ENCODE results near the gene SLC66A1.

Gene SLC66A1

GRCh38 chr1:19328486-19328885, 16.4 kb downstream of the SLC66A1 start:
- TF ChIP-seq CTCF (IDR thresholded peaks at IDR 0.05; ENCODE audit: borderline replicate concordance, insufficient read depth, low read depth, low read length), result no peak
- H3K4me3 ChIP-seq (ENCODE audit: low read depth, low read length), result no peak overlapping the region

- no peak overlapping the region for H3K4me3 ChIP-seq (ENCODE audit: low read depth, low read length)
- no peak for TF ChIP-seq CTCF (IDR thresholded peaks at IDR 0.05; ENCODE audit: borderline replicate concordance, insufficient read depth, low read depth, low read length)
These were observed 17.1 kb downstream of the SLC66A1 start for GRCh38 chr1:19329188-19329587.

- no peak for TF ChIP-seq CTCF (IDR thresholded peaks at IDR 0.05; ENCODE audit: borderline replicate concordance, insufficient read depth, low read depth, low read length)
- H3K4me3 ChIP-seq (ENCODE audit: low read depth, low read length), result no peak overlapping the region
These were observed 17.5 kb downstream of the SLC66A1 start for GRCh38 chr1:19329611-19330010.

- no peak for TF ChIP-seq CTCF (IDR thresholded peaks at IDR 0.05; ENCODE audit: borderline replicate concordance, insufficient read depth, low read depth, low read length)
- no peak overlapping the region for H3K4me3 ChIP-seq (ENCODE audit: low read depth, low read length)
These were observed 18.5 kb downstream of the SLC66A1 start for GRCh38 chr1:19330449-19331135.

GRCh38 chr1:19331262-19331878, 19.2 kb downstream of the SLC66A1 start:
- TF ChIP-seq CTCF (IDR thresholded peaks at IDR 0.05; ENCODE audit: borderline replicate concordance, insufficient read depth, low read depth, low read length), result no peak
- no peak overlapping the region for H3K4me3 ChIP-seq (ENCODE audit: low read depth, low read length)

GRCh38 chr1:19332832-19333231, 20.7 kb downstream of the SLC66A1 start:
- no peak for TF ChIP-seq CTCF (IDR thresholded peaks at IDR 0.05; ENCODE audit: borderline replicate concordance, insufficient read depth, low read depth, low read length)
- H3K4me3 ChIP-seq (ENCODE audit: low read depth, low read length), result no peak overlapping the region

All from GM12875 (cell line).